GM18508 (cell line): ENCODE measurements around the gene SYCP3.
"Not testable (repeated sequence)": the region's sequence is repeated elsewhere in the genome, so short reads cannot be mapped to it uniquely, and the experiment has no call there.

Source experiments
- ATAC-seq: cut with Tn5 transposase; IDR thresholded peaks from one replicate; pipeline ENCODE4 v1.9.1; 2021; ENCODE audit warnings: moderate number of reproducible peaks; ENCODE audit not compliant: insufficient read depth, unreplicated experiment

Gene SYCP3

DNA sequence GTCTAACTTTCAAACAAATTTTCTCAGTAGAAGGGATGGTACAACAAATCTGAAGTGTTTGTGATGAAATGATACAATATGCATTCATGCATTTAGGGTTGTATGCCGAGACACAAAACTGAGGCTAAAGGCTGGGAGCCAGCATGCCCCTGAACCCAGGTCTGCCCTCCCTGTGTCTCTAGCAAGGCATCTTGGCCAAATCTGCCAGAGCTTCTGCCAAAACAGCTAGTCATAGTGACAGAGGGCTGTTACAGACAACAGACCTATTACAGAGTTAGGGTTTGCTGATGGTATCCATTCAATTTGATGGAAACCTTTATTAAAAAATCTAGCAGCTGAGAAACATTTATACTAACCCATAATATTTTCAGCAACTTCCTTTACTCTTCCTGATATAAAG is 53.1 kb downstream of the SYCP3 start:
- ATAC-seq, result no peak

DNA sequence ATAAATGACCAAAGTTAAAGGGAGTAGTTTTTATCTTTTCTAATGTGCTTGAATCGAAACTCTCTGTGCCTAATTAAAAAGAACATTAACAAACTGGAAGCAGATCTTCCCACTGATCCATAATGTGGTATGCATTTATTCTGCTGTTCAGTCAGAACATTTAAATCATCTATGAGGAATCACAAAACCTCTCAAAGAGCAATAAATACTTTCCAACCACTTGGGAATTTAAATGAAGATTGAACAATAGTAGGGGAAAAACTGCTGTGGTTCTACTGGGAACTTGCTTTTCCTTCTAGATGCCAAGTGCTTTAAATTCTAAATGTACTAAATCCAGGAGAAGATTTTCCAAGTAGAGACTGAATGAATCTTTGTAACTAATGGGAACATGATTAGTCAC is 54.2 kb downstream of the SYCP3 start:
- no peak for ATAC-seq

DNA sequence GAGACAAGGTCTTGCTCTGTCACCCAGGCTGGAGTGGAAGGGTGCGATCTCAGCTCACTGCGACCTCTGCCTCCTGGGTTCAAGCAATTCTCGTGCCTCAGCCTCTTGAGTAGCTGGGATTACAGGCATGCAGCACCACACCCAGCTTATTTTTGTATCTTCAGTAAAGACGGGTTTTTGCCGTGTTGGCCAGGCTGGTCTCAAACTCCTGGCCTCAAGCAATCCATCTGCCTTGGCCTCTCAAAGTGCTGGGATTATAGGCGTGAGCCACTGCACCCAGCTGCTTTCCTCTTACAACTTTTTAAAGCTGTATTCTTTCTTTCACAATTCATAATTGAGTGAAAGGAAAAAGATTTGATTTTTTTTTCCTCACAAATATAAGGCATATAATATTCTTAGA is 57.6 kb downstream of the SYCP3 start:
- ATAC-seq, result not testable (repeated sequence)

DNA sequence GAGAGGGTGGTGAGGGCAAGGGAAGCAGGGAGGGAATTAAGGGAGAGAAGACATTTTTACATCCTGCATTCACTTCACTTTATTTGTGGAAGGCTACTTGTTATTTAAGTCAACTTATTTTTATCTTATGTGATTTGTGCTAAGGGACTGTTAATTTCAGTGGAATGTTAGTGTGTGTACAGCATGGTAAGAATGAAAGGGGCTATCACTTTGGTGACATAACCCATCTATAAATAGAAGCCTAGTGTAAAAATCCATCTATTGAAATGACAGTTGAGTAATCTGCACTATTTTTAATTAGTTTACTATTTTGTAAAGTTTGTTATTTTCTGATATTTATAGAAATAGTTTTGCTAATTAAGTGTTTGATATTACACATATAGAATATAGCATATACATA is 58.6 kb downstream of the SYCP3 start:
- no peak for ATAC-seq

DNA sequence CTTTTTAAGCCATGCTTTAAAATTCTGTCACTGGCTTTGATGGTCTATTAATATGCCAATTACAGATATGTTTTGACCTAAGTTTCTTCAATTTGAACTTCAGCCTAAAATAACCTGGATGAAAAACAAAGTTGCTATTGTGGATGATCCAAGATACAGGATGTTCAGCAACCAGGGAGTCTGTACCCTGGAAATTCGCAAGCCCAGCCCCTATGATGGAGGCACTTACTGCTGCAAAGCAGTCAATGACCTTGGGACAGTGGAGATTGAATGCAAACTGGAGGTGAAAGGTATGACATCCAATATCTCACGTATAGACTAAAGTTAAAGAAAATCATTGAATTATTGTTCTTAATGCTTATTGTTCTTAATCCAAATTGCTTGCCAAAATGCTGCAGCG is 59.0 kb downstream of the SYCP3 start:
- no peak for ATAC-seq
